Breast epithelium (tissue), 3 donors: ENCODE data around the gene DPYSL3.

Experiments
- CTCF ChIP-seq, 3 donors: fragments of 450-650 bp; IDR thresholded peaks; one replicate each; pipeline ENCODE4 v1.5.1; 2016 to 2017; ENCODE audit warnings: antibody characterized with exemption in 3 of 3, mild to moderate bottlenecking in 3 of 3, moderate library complexity in 3 of 3
- POLR2A ChIP-seq: fragments of 450-650 bp; IDR thresholded peaks from one replicate; pipeline ENCODE4 v1.6.1; 2016; ENCODE audit warnings: antibody characterized with exemption, mild to moderate bottlenecking, moderate library complexity
- POLR2AphosphoS5 ChIP-seq, 3 donors: sonication (generic); formaldehyde crosslinking; IDR thresholded peaks; one replicate each; pipeline ENCODE4 v1.6.1; 2017; ENCODE audit warnings: antibody characterized with exemption in 3 of 3

GRCh38 chr5:147369742-147370374 is 140.0 kb downstream of the DPYSL3 start:
- peak in 2 of 3 donors; percentile 19 to 33 for TF ChIP-seq CTCF (IDR thresholded peaks at IDR 0.05)
- no peak for TF ChIP-seq POLR2AphosphoS5 (IDR thresholded peaks at IDR 0.05)
- no peak for TF ChIP-seq POLR2A
